K562 (cell line): ENCODE data around the gene PPP2R2B. TPM values are rescaled to one million over a fixed set of nuclear protein-coding genes. Genes with fewer than 3 reads are reported as not detected.

Experiments
- PHF20 ChIP-seq: fragments of 450-650 bp; IDR thresholded peaks from 2 replicates; pipeline ENCODE4 v1.6.1; 2018; ENCODE audit not compliant: partially characterized antibody
- REST ChIP-seq, 2 experiments: fragments of 450-650 bp; formaldehyde crosslinking in 1 of 2; IDR thresholded peaks; 2 replicates each; pipeline versions ENCODE4 v1.4.0 to v1.6.1; 2014 to 2020; ENCODE audit warnings: mild to moderate bottlenecking in 2 of 2, borderline replicate concordance in 1 of 2, low read depth in 1 of 2
- SLC30A9 ChIP-seq: fragments of 250-450 bp; sonication (Bioruptor Pico); IDR thresholded peaks from 2 replicates; pipeline ENCODE4 v1.8.0; 2022; ENCODE audit warnings: mild to moderate bottlenecking, moderate library complexity
- SP2 ChIP-seq: IDR thresholded peaks from 2 replicates; pipeline ENCODE4 v1.6.1; 2011; ENCODE audit warnings: mild to moderate bottlenecking, low read depth, low read length, moderate library complexity; ENCODE audit not compliant: poor library complexity, severe bottlenecking; ENCODE audit errors: extremely low read depth
- ZFP1 ChIP-seq: fragments of 450-650 bp; formaldehyde crosslinking; IDR thresholded peaks from 2 replicates; pipeline ENCODE4 v1.4.0; 2020; ENCODE audit warnings: mild to moderate bottlenecking, mixed read lengths
- ZNF740 ChIP-seq, 3 experiments: fragments of 200-800 bp in 1 of 3; sonication (Bioruptor generic) in 1 of 3; sonication (generic) in 1 of 3; formaldehyde crosslinking in 1 of 3; IDR thresholded peaks; 2 replicates each; pipeline versions ENCODE4 v1.6.1 to v1.8.0; 2016 to 2022; ENCODE audit warnings: mild to moderate bottlenecking in 2 of 3, missing compliant biosample characterization in 2 of 3, missing genetic modification characterization in 2 of 3, missing genetic modification reagents in 1 of 3
- ZNF766 ChIP-seq: fragments of 200-800 bp; sonication (Bioruptor generic); conservative IDR thresholded peaks from 2 replicates; pipeline ENCODE4 v1.6.1; 2016; ENCODE audit warnings: missing genetic modification characterization, missing compliant biosample characterization
- polyA plus RNA-seq, 8 experiments: library from polyadenylated mRNA; depleted of rRNA in 4 of 8; stranded (reverse) in 5 of 8; unstranded in 3 of 8; fragments of >200 nt; fragmentation: Nextera tagmentation in 2 of 8; fragmentation: Illumina TruSeq in 1 of 8; extraction: Ambion mirVana in 2 of 8; extraction: Trizol in 1 of 8; gene quantifications; 2 replicates each; pipeline versions ENCODE4 v1.2.1 to v1.2.3, GENCODE V29; 2011 to 2014; ENCODE audit warnings: inconsistent platforms in 1 of 8, missing spikeins in 1 of 8
- total RNA-seq, 7 experiments: library from RNA; depleted of rRNA in 6 of 7; stranded (reverse); fragments of >200 nt in 6 of 7; fragmentation: Illumina TruSeq in 2 of 7; extraction: Trizol in 2 of 7; gene quantifications; 2 replicates each; pipeline versions ENCODE4 v1.2.1 to v1.2.3, GENCODE V29; 2011 to 2021; ENCODE audit warnings: low replicate concordance in 1 of 7

The PPP2R2B gene
- total and polyA plus RNA-seq, 9 of the 15 experiments (the other 6 are each of a cell fraction or from before 2014, with no cell fraction given), result not detected

- TF ChIP-seq REST (IDR thresholded peaks at IDR 0.05; ENCODE audit: borderline replicate concordance), result no peak
- TF ChIP-seq REST (CRISPR knock-in tag; IDR thresholded peaks at IDR 0.05; ENCODE audit: low read depth), result no peak
- TF ChIP-seq PHF20, result no peak
- TF ChIP-seq SLC30A9, result no peak
- TF ChIP-seq SP2, result no peak
- no peak for TF ChIP-seq ZFP1 (CRISPR knock-in tag)
- TF ChIP-seq ZNF740 (CRISPR knock-in tag; IDR thresholded peaks at IDR 0.05), result no peak
- no peak for TF ChIP-seq ZNF740 (tag; IDR thresholded peaks at IDR 0.05)
- no peak for TF ChIP-seq ZNF766 (CRISPR knock-in tag)
Measured at GRCh38 chr5:146796144-146796543, 82.4 kb downstream of the PPP2R2B start (continued).
